HG03135 (cell line): ENCODE results near the gene ETV4.
A peak's percentile ranks its signal among the peaks of the same experiment; 100 is the strongest.

Source experiments
- ATAC-seq: cut with Tn5 transposase; IDR thresholded peaks from one replicate; pipeline ENCODE4 v1.9.1; 2021; ENCODE audit warnings: mild to moderate bottlenecking, moderate library complexity; ENCODE audit not compliant: unreplicated experiment

The ETV4 gene

DNA sequence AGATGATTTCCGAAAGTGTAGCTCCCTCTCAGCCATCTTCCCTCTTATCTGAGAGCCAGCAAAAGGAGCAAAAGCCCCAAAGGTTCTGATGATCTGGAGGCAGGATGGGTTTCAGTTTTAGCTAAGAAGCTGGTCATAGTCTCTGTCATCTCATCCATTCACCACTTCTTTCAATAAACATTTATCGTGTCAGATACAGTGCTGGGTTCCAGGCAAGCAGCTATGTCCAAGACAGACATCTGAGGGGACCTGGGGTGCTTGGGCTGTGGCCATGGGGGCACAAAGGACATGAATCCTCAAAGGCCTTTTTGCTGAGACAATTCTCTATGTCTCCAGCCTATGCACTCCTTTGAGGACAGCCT lies 1.0 kb upstream of the ETV4 start:
- ATAC-seq, result no peak

DNA sequence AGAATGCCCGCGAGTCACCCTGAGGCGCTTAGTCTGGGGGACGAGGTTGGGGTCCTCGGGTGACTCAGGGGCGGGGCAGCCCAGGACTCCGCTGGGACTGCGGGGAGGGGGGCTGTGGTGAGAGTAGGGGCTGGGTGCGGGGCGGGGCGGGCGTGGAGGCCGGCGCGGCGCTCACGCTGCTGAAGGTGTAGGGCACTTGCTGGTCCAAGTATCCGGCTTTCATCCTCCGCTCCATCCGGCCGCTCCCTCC lies 832 bp downstream of the ETV4 start:
- peak; percentile 22 for ATAC-seq

DNA sequence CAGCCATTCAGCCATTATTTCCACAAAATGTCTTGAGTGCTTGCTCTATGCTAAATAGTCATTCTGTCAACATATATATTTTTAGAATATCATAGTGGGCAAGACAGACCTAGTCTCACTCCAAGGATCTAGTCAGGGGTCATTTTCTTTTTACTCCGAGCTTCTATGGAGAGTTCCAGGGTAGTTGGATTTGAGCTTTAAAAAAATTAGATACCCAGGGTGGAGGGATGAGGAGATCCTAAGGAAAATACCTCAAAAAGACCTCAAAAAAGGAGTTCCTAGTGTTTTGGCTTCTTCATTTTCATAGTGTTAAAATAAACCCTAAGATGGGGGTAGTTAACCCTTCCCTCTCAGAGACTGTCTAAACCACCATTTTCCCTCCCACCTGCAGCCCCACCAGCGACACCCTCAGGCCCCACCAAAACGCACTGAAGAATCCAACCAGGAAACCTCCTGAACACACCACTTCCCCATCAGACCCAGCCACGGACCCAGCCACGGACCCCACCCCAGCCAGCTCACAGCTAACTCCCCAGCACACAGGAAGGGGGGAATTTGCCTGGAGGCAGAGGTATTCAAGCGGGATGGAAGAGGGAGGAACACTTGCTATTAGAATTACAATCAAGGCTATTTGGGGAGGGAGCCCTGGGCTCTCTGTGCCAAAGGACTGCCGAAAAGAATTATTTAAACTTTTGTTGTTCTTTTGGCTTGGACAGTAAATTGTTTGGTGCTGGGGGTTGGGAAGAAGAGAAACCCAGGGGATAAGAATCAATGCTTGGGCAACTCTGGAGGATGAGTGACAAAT lies 2.2 kb downstream of the ETV4 start:
- ATAC-seq, result no peak

DNA sequence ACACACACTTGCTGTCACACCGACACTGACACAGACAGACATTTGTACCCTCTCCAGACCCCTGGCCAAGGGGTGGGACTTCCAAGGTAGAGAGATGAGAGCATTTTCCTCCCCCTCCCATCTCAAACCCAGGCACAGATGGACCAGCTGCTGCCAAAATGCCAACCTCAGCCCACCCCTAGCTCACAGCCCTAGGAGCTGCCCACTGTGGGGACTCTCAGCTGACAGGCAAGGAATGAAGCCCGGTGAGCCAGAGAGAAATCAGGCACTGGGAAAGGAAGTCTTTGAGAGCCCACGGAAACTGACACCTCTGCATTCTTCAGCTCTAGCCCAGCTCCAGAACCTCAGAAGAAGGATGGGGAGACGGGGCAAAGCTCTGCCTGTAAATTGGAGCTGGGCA lies 2.8 kb downstream of the ETV4 start:
- no peak for ATAC-seq

DNA sequence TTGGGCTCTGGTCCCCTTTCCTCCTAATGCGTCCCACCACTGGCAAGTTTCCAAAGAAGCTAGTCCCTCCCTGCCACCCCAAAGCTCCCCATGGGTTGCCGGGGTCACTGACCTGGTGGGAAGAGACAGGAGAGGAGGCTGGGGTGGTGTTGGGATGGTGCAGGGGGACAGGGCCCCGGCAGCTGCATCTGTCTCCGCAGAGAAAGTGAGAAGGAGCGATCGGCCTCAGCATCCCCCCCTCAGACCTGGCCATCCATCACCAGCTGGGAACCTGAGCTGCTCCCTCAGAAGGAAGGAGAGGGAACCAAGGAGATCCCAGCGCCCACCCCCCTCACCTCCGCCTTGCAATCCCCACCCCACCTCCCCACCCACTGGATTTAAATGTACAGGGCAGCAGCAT lies 3.3 kb downstream of the ETV4 start:
- no peak for ATAC-seq

DNA sequence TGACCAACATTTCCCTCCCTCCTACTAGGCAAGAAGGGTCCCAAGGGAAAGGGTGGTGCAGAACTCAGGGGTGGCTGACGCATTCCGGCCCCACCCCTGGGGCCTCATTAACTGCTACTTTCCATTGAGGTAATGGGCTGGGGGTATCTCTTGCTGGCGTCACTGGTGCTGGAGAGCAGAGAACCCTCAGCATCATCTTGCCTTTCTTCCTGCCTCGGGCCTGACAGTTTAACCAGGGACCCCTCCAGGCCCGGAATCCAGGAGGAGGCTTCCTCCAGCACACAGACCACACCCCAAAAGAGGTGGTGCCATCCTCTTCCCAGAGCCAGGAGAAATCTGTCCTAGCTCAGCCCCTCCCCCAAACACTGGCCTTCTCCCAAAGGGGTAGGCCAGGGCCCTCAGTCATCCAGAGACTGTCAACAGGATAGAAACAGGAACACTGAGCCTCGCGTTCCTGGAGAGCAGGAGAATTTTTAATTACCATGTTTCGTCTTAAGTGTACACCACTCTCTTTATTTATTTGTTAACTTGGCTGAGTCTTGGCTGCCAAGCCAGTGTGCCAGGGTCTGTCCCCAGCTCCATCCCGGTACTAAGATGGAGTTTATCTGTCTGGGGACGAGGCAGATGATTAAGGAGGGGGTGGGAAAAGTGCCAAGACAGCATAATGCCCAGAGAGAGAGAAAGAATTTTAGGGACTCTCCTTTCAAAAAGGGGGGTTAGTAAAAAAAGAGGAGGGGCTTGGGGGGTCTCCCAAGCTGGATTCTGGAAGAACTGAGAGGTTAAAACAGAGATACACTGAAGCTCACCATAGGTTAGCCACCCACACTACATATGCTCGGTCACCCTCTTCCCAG lies 5.1 kb downstream of the ETV4 start:
- ATAC-seq, result no peak

DNA sequence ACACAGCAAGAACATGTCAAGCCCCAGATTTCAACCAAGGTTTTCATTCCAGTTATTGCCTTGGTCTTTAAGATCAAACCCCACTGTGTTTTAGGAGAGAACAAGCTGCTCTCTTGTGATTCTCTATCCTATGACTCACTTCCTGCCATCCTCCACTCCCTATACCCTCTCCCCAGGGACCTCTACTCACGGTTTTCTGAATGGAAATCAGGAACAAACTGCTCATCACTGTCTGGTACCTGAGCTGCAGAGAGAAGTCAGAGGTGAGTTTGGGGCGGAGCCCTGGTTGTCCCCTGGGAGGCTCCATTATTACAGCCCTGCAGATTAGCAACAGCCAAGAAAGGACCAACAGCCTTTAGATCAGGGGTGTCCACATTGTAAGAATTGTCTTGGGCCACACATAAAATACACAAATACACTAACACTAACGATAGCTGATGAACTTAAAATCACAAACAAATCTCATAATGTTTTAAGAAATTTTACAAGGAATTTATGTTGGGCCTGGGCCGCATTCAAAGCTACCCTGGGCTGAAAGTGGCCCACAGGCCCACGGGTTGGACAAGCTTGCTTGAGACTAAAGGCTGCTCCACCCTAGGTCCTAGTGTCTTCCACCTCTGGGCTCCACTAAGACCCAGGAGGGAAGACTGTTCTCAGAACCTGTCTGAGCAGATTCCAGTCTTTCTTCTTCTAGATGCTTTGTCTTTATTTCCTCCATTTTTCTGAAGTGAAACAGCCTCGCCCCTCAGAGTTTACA lies 9.7 kb downstream of the ETV4 start:
- no peak for ATAC-seq

DNA sequence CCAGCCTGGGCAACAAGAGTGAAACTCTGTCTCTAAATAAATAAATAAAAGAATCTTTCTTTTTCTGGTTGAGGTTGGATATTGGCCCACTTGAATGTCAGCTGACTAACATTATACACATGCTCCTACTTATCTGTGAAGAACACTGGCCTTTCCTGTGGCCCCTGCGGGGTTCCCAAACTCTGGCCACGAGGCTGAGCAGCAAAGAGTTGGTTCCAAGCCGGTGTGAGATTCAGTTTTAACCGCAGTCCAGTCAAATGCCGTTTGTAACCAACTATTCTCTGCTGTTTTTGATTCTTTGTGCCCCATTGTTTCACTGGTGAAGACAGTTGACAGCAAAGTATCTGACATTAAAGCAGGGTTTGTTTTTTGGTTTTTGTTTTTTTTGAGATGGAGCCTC lies 11.2 kb downstream of the ETV4 start:
- ATAC-seq, result no peak

DNA sequence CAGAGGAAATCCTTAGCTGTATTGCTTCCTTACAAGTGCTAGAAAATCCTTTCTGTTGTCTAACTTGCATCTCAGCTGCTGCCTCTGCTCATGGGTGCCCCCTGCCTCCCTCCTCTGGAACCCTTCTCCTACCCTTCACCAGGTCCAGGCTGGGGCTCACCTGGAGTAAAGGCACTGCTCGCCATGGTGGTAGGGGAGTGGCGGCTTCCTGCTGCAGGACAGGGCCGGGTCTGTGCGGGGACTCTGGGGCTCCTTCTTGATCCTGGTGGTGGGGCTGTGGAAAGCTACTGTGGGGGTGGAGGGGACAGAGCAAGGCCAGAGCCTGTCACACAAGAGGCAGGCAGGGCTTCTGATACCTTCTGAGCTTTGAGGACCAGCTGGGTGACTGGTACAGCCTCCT lies 12.4 kb downstream of the ETV4 start:
- no peak for ATAC-seq

DNA sequence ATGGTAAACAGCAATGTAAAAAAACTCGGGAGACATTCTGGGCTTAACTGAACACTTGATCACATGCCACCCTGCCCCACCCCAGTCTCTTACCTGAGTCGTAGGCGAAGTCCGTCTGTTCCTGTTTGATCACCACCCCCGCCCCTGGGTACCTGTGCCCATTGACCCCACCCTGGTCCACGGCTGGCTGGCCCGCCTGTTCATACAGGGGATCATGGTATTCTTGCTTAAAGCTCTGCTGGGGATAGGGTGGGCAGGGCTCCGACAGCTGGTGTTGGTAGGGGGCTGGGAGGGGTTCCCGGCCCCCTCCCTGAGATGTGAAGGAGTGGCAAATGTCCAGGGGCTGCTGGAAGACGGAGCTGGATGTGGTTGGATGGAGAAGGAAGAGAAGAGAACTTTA lies 13.6 kb downstream of the ETV4 start:
- no peak for ATAC-seq

DNA sequence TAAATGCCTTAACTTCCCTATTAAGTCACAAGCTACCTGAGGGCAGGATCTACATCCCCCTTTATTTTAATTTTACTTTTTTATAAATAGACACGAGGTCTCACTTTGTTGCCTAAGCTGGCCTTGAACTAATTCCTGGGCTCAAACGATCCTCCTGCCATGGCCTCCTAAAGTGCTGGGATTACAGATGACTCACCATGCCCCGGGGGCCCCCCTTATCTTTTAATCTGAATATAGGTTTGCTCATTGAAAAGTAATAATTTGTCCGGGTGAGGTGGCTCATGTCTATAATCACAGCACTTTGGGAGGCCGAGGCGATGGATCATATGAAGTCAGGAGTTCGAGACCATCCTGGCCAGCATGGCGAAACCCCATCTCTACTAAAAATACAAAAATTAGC lies 14.2 kb downstream of the ETV4 start:
- no peak for ATAC-seq

DNA sequence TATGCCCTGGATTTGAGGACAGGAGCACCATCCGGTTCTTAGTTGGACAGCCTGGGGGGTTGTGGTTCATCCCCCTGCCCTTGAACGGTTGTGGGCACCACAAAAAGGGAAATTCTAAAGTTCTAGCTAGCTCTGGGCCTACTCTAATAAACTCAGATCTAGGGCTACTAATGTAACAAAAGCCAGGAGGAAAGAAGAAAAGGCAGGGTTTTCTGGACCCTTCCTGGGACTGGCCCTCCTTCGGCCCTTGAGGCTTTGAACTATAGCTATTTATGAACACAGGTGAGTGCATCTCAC lies 15.1 kb downstream of the ETV4 start:
- no peak for ATAC-seq

DNA sequence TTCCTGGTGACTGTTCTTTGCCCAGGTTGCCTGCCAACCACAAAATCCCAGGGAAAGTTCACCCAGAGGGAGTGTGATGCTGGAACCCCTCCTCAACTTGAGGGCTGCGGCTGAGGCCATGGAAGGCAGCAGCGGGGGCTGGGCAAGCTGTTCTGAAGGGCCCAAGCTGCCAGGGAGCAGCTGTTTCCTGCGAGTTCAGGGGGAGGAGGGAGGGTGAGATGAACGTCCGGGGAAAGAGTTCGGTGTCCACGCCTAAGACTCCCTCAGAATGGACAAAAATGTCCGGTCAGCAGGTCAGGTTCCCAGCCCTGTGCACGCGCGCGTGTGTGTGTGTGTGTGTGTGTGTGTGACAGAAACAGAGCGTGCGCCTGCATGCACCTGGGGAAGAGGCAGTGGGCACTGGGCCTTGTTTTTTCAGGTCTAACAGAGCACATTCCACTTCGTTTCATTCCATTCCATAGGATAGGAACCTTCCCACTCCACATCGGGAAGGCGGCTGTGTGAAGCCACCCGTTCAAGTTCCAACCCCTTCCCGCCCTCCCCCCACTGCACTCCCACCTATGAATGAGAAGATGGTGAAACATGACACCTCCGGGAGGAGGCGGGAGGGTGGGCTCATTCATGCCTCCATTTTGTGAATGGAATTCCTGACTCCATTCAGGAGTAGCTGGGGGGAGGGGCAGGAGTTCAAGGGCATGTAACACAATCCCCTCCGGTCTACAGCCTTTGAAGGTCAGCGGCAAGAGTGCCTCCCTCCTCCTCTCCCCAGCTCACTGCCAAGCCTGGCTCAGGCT lies 15.7 kb downstream of the ETV4 start:
- no peak for ATAC-seq

DNA sequence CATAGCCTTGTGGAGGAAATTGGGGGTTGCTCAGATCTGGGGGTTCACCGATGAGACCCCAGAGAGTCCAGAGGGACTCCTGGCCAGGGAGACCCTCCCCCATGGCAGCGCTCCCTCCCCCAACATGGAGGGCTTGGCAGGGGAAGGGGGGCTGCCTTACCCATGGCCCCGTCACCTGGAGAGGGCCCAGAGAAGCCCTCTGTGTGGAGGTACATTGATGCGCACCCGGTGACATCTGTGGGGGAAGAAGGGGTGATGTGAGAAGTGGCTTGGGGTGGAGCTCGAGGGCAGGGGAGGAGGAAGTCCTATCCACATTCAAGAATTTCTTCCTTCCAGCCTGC lies 16.2 kb downstream of the ETV4 start:
- ATAC-seq, result no peak

DNA sequence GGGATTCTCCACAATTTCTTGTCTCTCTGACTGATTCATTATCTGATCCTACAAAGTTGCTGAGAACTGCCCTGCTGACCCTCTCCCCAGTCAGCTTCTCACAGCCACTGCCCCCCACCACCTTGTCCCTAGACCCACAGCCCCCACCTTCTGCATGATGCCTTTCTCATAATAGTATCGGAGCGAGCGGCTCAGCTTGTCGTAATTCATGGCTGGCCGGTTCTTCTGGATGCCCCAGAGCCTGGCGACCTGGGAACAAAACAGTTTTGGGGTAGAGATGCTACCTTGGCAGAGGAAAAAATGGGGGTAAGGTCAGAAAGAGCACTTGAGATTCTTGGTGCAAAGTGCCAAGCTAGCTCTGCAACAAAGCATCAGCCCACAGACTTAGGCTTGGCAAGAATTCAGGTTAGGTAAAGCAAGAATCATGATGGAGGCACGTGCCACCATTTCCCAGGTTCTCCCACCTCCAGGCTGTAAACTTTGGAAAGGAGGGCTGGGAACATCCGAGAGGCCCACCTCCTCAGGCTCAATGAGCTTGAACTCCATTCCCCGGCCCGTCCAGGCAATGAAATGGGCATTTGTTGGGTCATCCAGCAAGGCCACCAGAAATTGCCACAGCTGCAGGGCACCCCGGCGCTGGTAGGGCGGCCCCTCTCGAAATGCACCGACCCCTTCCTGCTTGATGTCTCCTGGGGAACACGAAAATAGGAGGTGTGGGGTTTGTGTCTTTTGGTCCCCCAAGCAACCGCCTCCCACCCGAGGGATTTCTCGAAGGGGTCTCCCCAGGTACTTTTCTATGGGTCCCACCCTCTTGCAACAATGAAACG lies 16.9 kb downstream of the ETV4 start:
- ATAC-seq, result no peak

DNA sequence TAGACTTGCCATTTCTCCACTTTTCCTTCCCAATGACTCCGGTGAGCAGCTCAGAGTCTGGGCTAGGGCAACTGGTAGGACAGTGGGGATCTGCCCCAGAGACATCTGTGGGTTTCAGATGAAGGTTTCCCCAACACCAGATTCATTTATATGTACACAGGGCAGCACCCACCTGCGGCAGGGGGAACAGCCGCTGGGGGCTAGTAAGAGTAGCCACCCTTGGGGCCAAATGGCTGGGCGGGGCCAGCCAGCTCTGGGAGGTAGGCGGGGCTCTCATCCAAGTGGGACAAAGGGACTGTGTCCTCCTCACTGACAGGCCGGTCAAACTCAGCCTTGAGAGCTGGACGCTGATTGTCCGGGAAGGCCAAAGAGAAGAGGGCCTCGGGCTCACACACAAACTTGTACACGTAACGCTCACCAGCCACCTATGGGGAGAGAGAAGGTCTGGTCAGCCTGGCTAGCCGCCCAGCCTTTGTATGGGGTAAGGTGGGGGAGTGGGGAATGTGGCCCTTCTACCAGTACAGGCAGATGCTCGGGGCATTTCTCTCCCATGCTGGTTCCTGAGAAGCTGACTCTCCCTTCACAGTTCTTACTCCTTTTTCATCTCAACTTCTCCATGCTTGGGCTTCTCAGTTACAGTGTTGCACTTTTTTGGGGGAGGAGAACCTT lies 17.7 kb downstream of the ETV4 start:
- ATAC-seq, result no peak

DNA sequence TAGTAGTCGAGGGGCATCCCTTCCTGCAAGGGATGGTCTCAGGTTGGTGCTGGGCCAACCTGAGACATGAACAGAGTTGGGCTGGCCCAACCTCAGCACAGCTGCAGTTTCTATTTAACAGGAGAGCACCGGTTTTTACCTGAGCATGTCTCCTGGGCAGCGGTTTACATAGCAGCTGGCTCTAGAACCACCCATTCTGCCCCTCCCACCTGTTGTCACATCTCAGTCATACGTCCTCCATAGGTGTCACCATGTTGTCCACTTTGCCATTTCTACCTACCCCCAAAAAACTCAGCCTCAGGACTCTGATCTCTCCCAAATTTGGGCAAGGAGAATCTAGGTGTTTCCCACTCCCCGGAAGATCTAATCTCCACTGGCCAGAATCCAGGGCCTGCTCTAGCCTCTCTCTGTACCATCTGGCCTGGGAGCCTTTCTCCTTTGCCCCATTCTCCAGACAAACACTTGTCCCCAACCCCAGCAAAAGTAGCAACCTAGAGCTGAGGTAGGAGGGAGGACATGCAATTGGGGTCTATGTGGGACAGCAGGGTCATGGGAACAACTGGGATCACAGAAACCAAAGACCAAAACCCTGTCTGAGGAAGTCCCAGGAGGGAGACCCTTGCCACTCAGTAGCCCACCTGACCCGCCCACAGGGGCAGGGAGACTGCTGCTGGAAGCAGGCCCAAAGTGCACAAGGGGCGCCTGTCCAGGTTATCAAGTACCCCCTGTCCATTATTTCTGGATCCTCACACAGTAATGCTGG lies 19.1 kb downstream of the ETV4 start:
- no peak for ATAC-seq

DNA sequence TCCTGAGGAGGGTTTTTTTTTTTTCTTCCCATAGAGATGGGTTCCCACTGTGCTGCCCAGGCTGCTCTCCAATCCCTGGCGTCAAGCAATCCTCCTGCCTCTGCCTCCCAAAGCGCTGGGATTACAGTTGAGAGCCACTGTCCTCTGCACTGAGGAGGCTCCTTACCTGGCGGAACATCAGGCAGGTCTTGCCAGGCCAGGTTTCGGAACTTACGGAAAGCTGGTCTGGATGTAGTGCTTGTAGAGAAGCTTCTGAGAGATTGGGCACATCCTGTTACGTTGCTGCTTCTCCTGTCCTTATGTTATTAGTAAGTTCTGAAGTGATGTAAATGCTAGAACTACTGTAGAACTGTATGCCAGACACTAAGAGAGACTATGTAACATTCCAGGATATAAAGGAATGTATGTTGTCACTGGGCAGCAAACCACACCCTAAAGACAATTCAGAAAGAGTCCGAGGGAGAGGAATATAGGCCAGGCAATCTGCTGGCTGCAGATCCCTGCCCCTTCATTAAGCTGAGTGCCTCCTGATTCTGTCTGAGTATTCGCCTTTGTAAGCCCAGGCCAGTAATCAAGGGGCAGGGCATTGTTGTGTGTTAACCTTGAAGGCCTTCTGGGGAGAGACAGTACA lies 21.1 kb downstream of the ETV4 start:
- no peak for ATAC-seq

DNA sequence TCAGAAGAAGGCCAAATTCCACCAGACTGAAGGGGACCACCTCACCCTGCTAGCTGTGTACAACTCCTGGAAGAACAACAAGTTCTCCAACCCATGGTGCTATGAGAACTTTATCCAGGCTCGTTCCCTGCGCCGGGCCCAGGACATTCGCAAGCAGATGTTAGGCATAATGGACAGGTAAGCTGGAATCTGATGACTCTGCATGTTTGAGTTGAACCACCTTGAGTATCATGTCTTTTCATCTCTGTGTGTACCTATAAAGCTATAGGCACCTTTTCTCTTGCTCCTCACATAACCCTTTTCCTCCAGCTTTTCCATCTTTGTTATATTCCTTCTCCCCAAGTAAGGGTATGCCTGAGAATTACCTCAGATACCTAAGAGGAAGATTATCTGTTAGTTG lies 24.8 kb downstream of the ETV4 start:
- no peak for ATAC-seq
